Measurements from ENCODE around the gene MALAT1.
A peak's percentile ranks its signal among the peaks of the same experiment; 100 is the strongest.
"Not testable (repeated sequence)": the region's sequence is repeated elsewhere in the genome, so short reads cannot be mapped to it uniquely, and the experiment has no call there.

The MALAT1 gene

DNA sequence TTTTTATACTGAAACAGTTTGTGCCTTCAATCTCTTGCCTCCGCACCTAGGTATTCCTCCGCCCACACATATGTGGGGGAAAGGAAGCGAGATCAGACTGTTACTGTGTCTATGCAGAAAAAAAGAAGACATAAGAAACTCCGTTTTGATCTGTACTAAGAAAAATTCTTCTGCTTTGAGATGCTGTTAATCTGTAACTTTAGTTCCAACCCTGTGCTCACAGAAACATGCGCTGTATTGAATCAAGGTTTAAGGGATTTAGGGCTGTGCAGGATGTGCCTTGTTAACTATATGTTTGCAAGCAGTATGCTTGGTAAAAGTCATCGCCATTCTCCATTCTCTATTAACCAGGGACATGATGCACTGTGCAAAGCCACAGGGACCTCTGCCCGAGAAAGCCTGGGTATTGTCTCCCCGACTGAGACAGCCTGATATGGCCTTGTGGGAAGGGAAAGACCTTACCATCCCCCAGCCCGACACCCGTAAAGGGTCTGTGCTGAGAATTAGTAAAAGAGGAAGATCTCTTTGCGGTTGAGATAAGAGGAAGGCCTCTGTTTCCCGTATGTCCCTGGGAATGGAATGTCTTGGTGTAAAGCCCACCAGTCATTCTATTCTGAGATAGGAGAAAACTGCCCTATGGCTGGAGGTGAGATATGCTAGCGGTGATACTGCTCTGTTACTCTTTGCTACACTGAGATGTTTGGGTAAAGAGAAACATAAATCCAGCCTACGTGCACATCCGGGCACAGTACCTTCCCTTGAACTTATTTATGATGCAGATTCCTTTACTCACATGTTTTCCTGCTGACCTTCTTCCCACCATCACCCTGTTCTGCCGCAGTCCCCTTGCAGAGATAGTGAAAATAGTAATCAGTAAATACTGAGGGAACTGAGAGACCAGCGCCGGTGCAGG is 24.1 kb downstream of the MALAT1 start:
- Histone ChIP-seq H3K4me1 (ENCODE audit: insufficient read depth, low read length, severe bottlenecking) (peaks cover 28% of the 10 kb centered on the region), H3K4me2 (ENCODE audit: low read length) (peak overlapping the region; percentile 5; the same call in 1 of the 2 replicates)
- not testable (repeated sequence) for H3K79me2 ChIP-seq (ENCODE audit: insufficient read depth, low read length); H3K9me3 ChIP-seq (ENCODE audit: low read length); H3K9ac ChIP-seq (ENCODE audit: low read length); H3F3A ChIP-seq (ENCODE audit: insufficient read depth, low read length); H3K27ac ChIP-seq (ENCODE audit: low read depth, low read length, poor library complexity, severe bottlenecking); H3K9me2 ChIP-seq (ENCODE audit: low read depth, low read length); H4K20me1 ChIP-seq (ENCODE audit: insufficient read depth, low read length); H2AFZ ChIP-seq (ENCODE audit: low read length); H3K27me3 ChIP-seq (ENCODE audit: insufficient read depth, low read length); H3K4me3 ChIP-seq (ENCODE audit: low read depth, low read length, poor library complexity, severe bottlenecking); H3K36me3 ChIP-seq (ENCODE audit: insufficient read depth, low read length)

GRCh38 chr11:65523631-65523968 is 24.8 kb downstream of the MALAT1 start:
- not testable (repeated sequence) for H3K79me2 ChIP-seq (ENCODE audit: insufficient read depth, low read length); H3K27ac ChIP-seq (ENCODE audit: low read depth, low read length, poor library complexity, severe bottlenecking); H3K9me3 ChIP-seq (ENCODE audit: low read length); H3K4me3 ChIP-seq (ENCODE audit: low read depth, low read length, poor library complexity, severe bottlenecking); H3K9ac ChIP-seq (ENCODE audit: low read length); H3K36me3 ChIP-seq (ENCODE audit: insufficient read depth, low read length); H4K20me1 ChIP-seq (ENCODE audit: insufficient read depth, low read length); H3K9me2 ChIP-seq (ENCODE audit: low read depth, low read length); H2AFZ ChIP-seq (ENCODE audit: low read length); H3K27me3 ChIP-seq (ENCODE audit: insufficient read depth, low read length); H3F3A ChIP-seq (ENCODE audit: insufficient read depth, low read length)
- H3K4me2 ChIP-seq (ENCODE audit: low read length) = peak overlapping the region; percentile 5; the same call in 1 of the 2 replicates
- H3K4me1 ChIP-seq (ENCODE audit: insufficient read depth, low read length, severe bottlenecking) = peaks cover 28% of the 10 kb centered on the region

GRCh38 chr11:65524014-65524740 is 25.3 kb downstream of the MALAT1 start:
- Histone ChIP-seq H3F3A (ENCODE audit: insufficient read depth, low read length) (no peaks in the 10 kb centered on the region), H3K36me3 (ENCODE audit: insufficient read depth, low read length) (peaks cover 6% of the 10 kb centered on the region), H2AFZ (ENCODE audit: low read length) (no peak overlapping the region), H4K20me1 (ENCODE audit: insufficient read depth, low read length) (no peaks in the 10 kb centered on the region), H3K79me2 (ENCODE audit: insufficient read depth, low read length) (no peaks in the 10 kb centered on the region), H3K4me1 (ENCODE audit: insufficient read depth, low read length, severe bottlenecking) (peaks cover 28% of the 10 kb centered on the region), H3K4me2 (ENCODE audit: low read length) (peak overlapping the region; percentile 67), H3K9me3 (ENCODE audit: low read length) (no peaks in the 10 kb centered on the region), H3K9ac (ENCODE audit: low read length) (peak overlapping the region; percentile 43; the same call in 1 of the 2 replicates), H3K9me2 (ENCODE audit: low read depth, low read length) (no peaks in the 10 kb centered on the region), H3K27me3 (ENCODE audit: insufficient read depth, low read length) (0 out of 2 replicates have a peak, but pooled peaks cover 6% of the 10 kb centered on the region), H3K4me3 (ENCODE audit: low read depth, low read length, poor library complexity, severe bottlenecking) (peak overlapping the region; percentile 51), H3K27ac (ENCODE audit: low read depth, low read length, poor library complexity, severe bottlenecking) (no peak overlapping the region)
- no peak for TF ChIP-seq EZH2 (IDR thresholded peaks at IDR 0.05; ENCODE audit: borderline replicate concordance, low read length)
- TF ChIP-seq, protein P1, sequence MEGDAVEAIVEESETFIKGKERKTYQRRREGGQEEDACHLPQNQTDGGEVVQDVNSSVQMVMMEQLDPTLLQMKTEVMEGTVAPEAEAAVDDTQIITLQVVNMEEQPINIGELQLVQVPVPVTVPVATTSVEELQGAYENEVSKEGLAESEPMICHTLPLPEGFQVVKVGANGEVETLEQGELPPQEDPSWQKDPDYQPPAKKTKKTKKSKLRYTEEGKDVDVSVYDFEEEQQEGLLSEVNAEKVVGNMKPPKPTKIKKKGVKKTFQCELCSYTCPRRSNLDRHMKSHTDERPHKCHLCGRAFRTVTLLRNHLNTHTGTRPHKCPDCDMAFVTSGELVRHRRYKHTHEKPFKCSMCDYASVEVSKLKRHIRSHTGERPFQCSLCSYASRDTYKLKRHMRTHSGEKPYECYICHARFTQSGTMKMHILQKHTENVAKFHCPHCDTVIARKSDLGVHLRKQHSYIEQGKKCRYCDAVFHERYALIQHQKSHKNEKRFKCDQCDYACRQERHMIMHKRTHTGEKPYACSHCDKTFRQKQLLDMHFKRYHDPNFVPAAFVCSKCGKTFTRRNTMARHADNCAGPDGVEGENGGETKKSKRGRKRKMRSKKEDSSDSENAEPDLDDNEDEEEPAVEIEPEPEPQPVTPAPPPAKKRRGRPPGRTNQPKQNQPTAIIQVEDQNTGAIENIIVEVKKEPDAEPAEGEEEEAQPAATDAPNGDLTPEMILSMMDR (IDR thresholded peaks at IDR 0.05; ENCODE audit: low read length) = no peak

- no peaks in the 10 kb centered on the region for H3K9me3 ChIP-seq (ENCODE audit: low read length)
- peaks cover 12% of the 10 kb centered on the region for H3K36me3 ChIP-seq (ENCODE audit: insufficient read depth, low read length)
- H3K9me2 ChIP-seq (ENCODE audit: low read depth, low read length) = no peaks in the 10 kb centered on the region
- no peaks in the 10 kb centered on the region for H3F3A ChIP-seq (ENCODE audit: insufficient read depth, low read length)
- H3K4me1 ChIP-seq (ENCODE audit: insufficient read depth, low read length, severe bottlenecking) = peaks cover 28% of the 10 kb centered on the region
- peak within 1 kb of the TSS; percentile 84 for H3K4me2 ChIP-seq (ENCODE audit: low read length)
- peak within 1 kb of the TSS; percentile 96 for H3K4me3 ChIP-seq (ENCODE audit: low read depth, low read length, poor library complexity, severe bottlenecking)
- no peaks in the 10 kb centered on the region for H3K79me2 ChIP-seq (ENCODE audit: insufficient read depth, low read length)
- TF ChIP-seq EZH2 (IDR thresholded peaks at IDR 0.05; ENCODE audit: borderline replicate concordance, low read length) = no peak
- TF ChIP-seq, protein P1 (IDR thresholded peaks at IDR 0.05; ENCODE audit: low read length) = no peak
- H3K27me3 ChIP-seq (ENCODE audit: insufficient read depth, low read length) = 0 out of 2 replicates have a peak, but pooled peaks cover 6% of the 10 kb centered on the region
- H3K9ac ChIP-seq (ENCODE audit: low read length) = peak within 1 kb of the TSS; percentile 97
- no peaks in the 10 kb centered on the region for H4K20me1 ChIP-seq (ENCODE audit: insufficient read depth, low read length)
- no peak within 1 kb of the TSS for H2AFZ ChIP-seq (ENCODE audit: low read length)
- H3K27ac ChIP-seq (ENCODE audit: low read depth, low read length, poor library complexity, severe bottlenecking) = no peak within 1 kb of the TSS
Measured at GRCh38 chr11:65524741-65525545, 26.1 kb downstream of the MALAT1 start, which contains the start of gene SCYL1. Gene SCYL1, plus strand, starts transcription at chr11:65525083. Its CDS starts 71 bp downstream, at chr11:65525154.
